K562 (cell line): ENCODE data around the gene EDDM3A. TPM values are rescaled to one million over a fixed set of nuclear protein-coding genes. Genes with fewer than 3 reads are reported as not detected.

Experiments
- ATAC-seq: fragments of 200-7000 bp; cut with Tn5 transposase; 3 replicates; pipeline ENCODE4 v1.9.1; 2020; ENCODE audit warnings: moderate library complexity
- BruUV-seq: library from RNA; stranded (reverse); fragments of 400-500 nt; replicated peaks from 2 replicates; lab custom pipeline; 2021; lab: Mats Ljungman, UMichigan
- CTCF ChIA-PET: fragments of 300-600 bp; formaldehyde crosslinking; extraction: SDS; loops from one replicate; lab custom pipeline; 2021; ENCODE audit warnings: low intra/inter-chr PET ratio; lab: Yijun Ruan, JAX
- POLR2A ChIA-PET: fragments of 300-600, 350-650 bp; sonication (Branson Sonifier 250); formaldehyde crosslinking; extraction: SDS; loops from one replicate; lab custom pipeline; 2021; ENCODE audit warnings: antibody characterized with exemption, inconsistent platforms; lab: Yijun Ruan, JAX
- DNase-seq, 4 experiments: peaks; one replicate each; pipeline versions ENCODE4 v3.0.0 to v3.0.0-alpha.2; 2011 to 2018; ENCODE audit warnings: low spot score in 3 of 4, mixed read lengths in 3 of 4; ENCODE audit errors: extremely low read depth in 1 of 4
- FAIRE-seq: peaks from 2 replicates; lab custom pipeline; 2011; peaks lifted over from hg19 to GRCh38; lab: Jason Lieb, UNC
- H2AFZ ChIP-seq: 2 replicates; pipeline ENCODE4 v1.6.0; 2011; ENCODE audit warnings: low read depth, low read length, control low read depth, inconsistent platforms
- H3K27ac ChIP-seq: fragments of 200-600 bp; 3 replicates; pipeline ENCODE4 v1.8.0; 2011; ENCODE audit warnings: low read depth, mild to moderate bottlenecking, control low read depth, inconsistent platforms, low read length, moderate library complexity, mixed read lengths; ENCODE audit errors: extremely low read depth
- H3K27me3 ChIP-seq, 2 experiments: fragments of 300-600 bp in 1 of 2; 2 replicates in 1 of 2; 3 replicates in 1 of 2; pipeline versions ENCODE4 v1.6.0 to v1.8.0; 2011; ENCODE audit warnings: inconsistent platforms in 2 of 2, low read length in 2 of 2, mild to moderate bottlenecking in 1 of 2, mixed read lengths in 1 of 2, moderate library complexity in 1 of 2; ENCODE audit not compliant: control insufficient read depth in 2 of 2, insufficient read depth in 2 of 2
- H3K36me3 ChIP-seq: fragments of 300-600 bp; 3 replicates; pipeline ENCODE4 v1.8.0; 2011; ENCODE audit warnings: mild to moderate bottlenecking, low read length, inconsistent platforms; ENCODE audit not compliant: control insufficient read depth, insufficient read depth
- H3K4me1 ChIP-seq, 2 experiments: fragments of 200-600 bp in 1 of 2; replicated peaks in 1 of 2; 2 replicates in 1 of 2; 3 replicates in 1 of 2; pipeline versions ENCODE4 v1.5.1 to v1.8.0; 2011; ENCODE audit warnings: inconsistent platforms in 2 of 2, low read length in 2 of 2, mild to moderate bottlenecking in 1 of 2, mixed read lengths in 1 of 2, moderate library complexity in 1 of 2; ENCODE audit not compliant: control insufficient read depth in 2 of 2, insufficient read depth in 2 of 2
- H3K4me2 ChIP-seq: 2 replicates; pipeline ENCODE4 v1.6.1; 2011; ENCODE audit warnings: low read length, control low read depth, inconsistent platforms, mixed read lengths; ENCODE audit not compliant: insufficient read depth
- H3K4me3 ChIP-seq: fragments of 200-600 bp; sonication (generic), shearing (Covaris generic); 2 replicates; pipeline ENCODE4 v1.5.1; 2016; ENCODE audit warnings: control low read depth, inconsistent platforms
- H3K79me2 ChIP-seq: fragments of 200-600 bp; 3 replicates; pipeline ENCODE4 v1.8.0; 2011; ENCODE audit warnings: low read length, inconsistent platforms; ENCODE audit not compliant: control insufficient read depth, insufficient read depth
- H3K9ac ChIP-seq, 2 experiments: 2 replicates each; pipeline versions ENCODE4 v1.6.0 to v1.6.1; 2011; ENCODE audit warnings: low read depth in 2 of 2, low read length in 2 of 2, control low read depth in 1 of 2, inconsistent platforms in 1 of 2, mild to moderate bottlenecking in 1 of 2, mixed read lengths in 1 of 2; ENCODE audit not compliant: insufficient read depth in 1 of 2
- H3K9me1 ChIP-seq: one replicate; pipeline ENCODE4 v1.6.0; 2011; ENCODE audit warnings: inconsistent platforms, mild to moderate bottlenecking, low read length, moderate library complexity; ENCODE audit not compliant: control insufficient read depth, insufficient read depth
- H3K9me3 ChIP-seq: replicated peaks from 2 replicates; pipeline ENCODE4 v1.5.1; 2011; ENCODE audit warnings: low read depth, low read length, inconsistent platforms; ENCODE audit not compliant: control insufficient read depth, insufficient read depth
- H4K20me1 ChIP-seq: replicated peaks from 2 replicates; pipeline ENCODE4 v1.6.1; 2011; ENCODE audit warnings: low read length, inconsistent platforms, mixed read lengths; ENCODE audit not compliant: control insufficient read depth, insufficient read depth
- COPS2 ChIP-seq: fragments of 450-650 bp; conservative IDR thresholded peaks from 2 replicates; pipeline ENCODE4 v1.6.1; 2016; ENCODE audit warnings: mild to moderate bottlenecking, moderate library complexity
- KAT2B ChIP-seq: IDR thresholded peaks from one replicate; pipeline ENCODE4 v1.6.1; 2012; ENCODE audit warnings: low read depth, mild to moderate bottlenecking, control low read depth, inconsistent platforms, low read length, moderate library complexity
- MBD2 ChIP-seq: sonication (generic); IDR thresholded peaks from 2 replicates; pipeline ENCODE4 v1.6.1; 2016; ENCODE audit warnings: low read depth, borderline replicate concordance
- ZNF253 ChIP-seq: fragments of 250-450 bp; sonication (Bioruptor Pico); conservative IDR thresholded peaks from 2 replicates; pipeline ENCODE4 v1.6.1; 2021; ENCODE audit warnings: mild to moderate bottlenecking
- ZNF561 ChIP-seq: fragments of 450-650 bp; formaldehyde crosslinking; conservative IDR thresholded peaks from 2 replicates; pipeline ENCODE4 v1.4.0; 2020; ENCODE audit warnings: mild to moderate bottlenecking, moderate library complexity
- WGBS: fragments of 100-300 bp; shearing (Covaris generic); methylation state at CpG from one replicate; pipeline ENCODE4 v1.1.6; 2016; ENCODE audit warnings: low coverage, mixed read lengths; ENCODE audit not compliant: insufficient coverage; ENCODE audit errors: missing lambda C conversion rate; 5-methylcytosine and 5-hydroxymethylcytosine counted together
- in situ Hi-C: fragments of 300-500 bp; cut with MboI; formaldehyde crosslinking; loops from 4 replicates; pipeline ENCODE4 v1.15.0; 2018; ENCODE audit warnings: inconsistent platforms, mixed read lengths
- intact Hi-C: fragments of 100-400 bp; cut with micrococcal nuclease; formaldehyde crosslinking; loops from 2 replicates; pipeline ENCODE4 v1.14.2; 2022
- polyA plus RNA-seq, 8 experiments: library from polyadenylated mRNA; depleted of rRNA in 4 of 8; stranded (reverse) in 5 of 8; unstranded in 3 of 8; fragments of >200 nt; fragmentation: Nextera tagmentation in 2 of 8; fragmentation: Illumina TruSeq in 1 of 8; extraction: Ambion mirVana in 2 of 8; extraction: Trizol in 1 of 8; gene quantifications; 2 replicates each; pipeline versions ENCODE4 v1.2.1 to v1.2.3, GENCODE V29; 2011 to 2014; ENCODE audit warnings: inconsistent platforms in 1 of 8, missing spikeins in 1 of 8
- total RNA-seq, 7 experiments: library from RNA; depleted of rRNA in 6 of 7; stranded (reverse); fragments of >200 nt in 6 of 7; fragmentation: Illumina TruSeq in 2 of 7; extraction: Trizol in 2 of 7; gene quantifications; 2 replicates each; pipeline versions ENCODE4 v1.2.1 to v1.2.3, GENCODE V29; 2011 to 2021; ENCODE audit warnings: low replicate concordance in 1 of 7
- TF ChIP-seq, protein P1 (sequence below): fragments of 250-450 bp; sonication (Bioruptor Pico); IDR thresholded peaks from 2 replicates; pipeline ENCODE4 v1.5.0; 2022; ENCODE audit warnings: mild to moderate bottlenecking
- TF ChIP-seq, protein P2 (sequence below), 3 experiments: fragments of 200-800 bp in 1 of 3; fragments of 250-450 bp in 1 of 3; fragments of 450-650 bp in 1 of 3; sonication (Bioruptor Pico) in 1 of 3; sonication (Bioruptor generic) in 1 of 3; formaldehyde crosslinking in 1 of 3; IDR thresholded peaks; 2 replicates each; pipeline versions ENCODE4 v1.6.1 to v1.8.0; 2016 to 2022; ENCODE audit warnings: mild to moderate bottlenecking in 2 of 3, missing genetic modification characterization in 2 of 3, missing compliant biosample characterization in 1 of 3, moderate library complexity in 1 of 3
- TF ChIP-seq, protein P3 (sequence below), 2 experiments: fragments of 450-650 bp in 1 of 2; sonication (generic) in 1 of 2; formaldehyde crosslinking in 1 of 2; IDR thresholded peaks in 1 of 2; conservative IDR thresholded peaks in 1 of 2; 2 replicates each; pipeline versions ENCODE4 v1.6.1 to v1.8.1; 2016 to 2023; ENCODE audit warnings: mild to moderate bottlenecking in 2 of 2, moderate library complexity in 2 of 2, inconsistent platforms in 1 of 2, missing genetic modification reagents in 1 of 2
- TF ChIP-seq, protein P4 (sequence below): fragments of 200-800 bp; sonication (Bioruptor generic); IDR thresholded peaks from 2 replicates; pipeline ENCODE4 v1.6.1; 2016; ENCODE audit warnings: missing genetic modification characterization, missing compliant biosample characterization

The EDDM3A gene
- total and polyA plus RNA-seq, 9 of the 15 experiments (the other 6 are each of a cell fraction or from before 2014, with no cell fraction given) = not detected

DNA sequence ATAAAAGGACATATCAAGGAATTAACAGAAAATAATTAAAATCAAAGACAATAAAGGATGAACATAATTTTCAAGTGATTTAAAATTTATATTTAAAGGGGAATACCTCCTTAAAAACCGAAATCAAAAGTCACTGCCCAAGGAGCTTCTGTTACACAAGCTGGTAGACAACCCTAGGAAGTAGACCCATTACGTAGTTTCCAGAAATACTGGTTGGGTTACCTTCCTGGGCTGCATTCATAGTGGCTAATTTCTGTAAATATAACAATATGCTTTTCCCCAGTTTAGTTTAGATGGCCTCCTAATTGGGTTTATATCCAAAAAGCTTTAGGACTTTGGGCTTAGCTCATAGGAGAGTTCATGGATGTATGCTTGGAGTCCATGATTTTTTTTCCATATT lies 2.1 kb upstream of the EDDM3A start:
- H3K36me3 ChIP-seq = no peaks in the 10 kb centered on the region
- H3K27ac ChIP-seq = no peak overlapping the region
- H2AFZ ChIP-seq = no peak overlapping the region
- H3K27me3 ChIP-seq = peaks cover 2 to 6% of the 10 kb centered on the region in 2 experiments; a peak in 2 of 5 replicates
- H3K4me1 ChIP-seq = no peaks in the 10 kb centered on the region
- H3K4me3 ChIP-seq = no peak overlapping the region
- ChIA-PET POLR2A (no interaction called here), CTCF (no interaction called here)
- FAIRE-seq = no peak
- H3K79me2 ChIP-seq = no peaks in the 10 kb centered on the region
- 7% methylated on average over 2 of the region's 2 CpGs for WGBS
- no peak overlapping the region for H3K9ac ChIP-seq
- no peak overlapping the region for H3K4me2 ChIP-seq
- no peak for DNase-seq
- no peak for ATAC-seq
- no TSS peak for BruUV-seq
- in situ Hi-C loops = no loop called here
- intact Hi-C loops = no loop called here
- H3K9me1 ChIP-seq = no peaks in the 10 kb centered on the region
- H4K20me1 ChIP-seq = no peaks in the 10 kb centered on the region
- no peaks in the 10 kb centered on the region for H3K9me3 ChIP-seq
- TF ChIP-seq COPS2 = no peak
- no peak for TF ChIP-seq KAT2B
- TF ChIP-seq, protein P1, sequence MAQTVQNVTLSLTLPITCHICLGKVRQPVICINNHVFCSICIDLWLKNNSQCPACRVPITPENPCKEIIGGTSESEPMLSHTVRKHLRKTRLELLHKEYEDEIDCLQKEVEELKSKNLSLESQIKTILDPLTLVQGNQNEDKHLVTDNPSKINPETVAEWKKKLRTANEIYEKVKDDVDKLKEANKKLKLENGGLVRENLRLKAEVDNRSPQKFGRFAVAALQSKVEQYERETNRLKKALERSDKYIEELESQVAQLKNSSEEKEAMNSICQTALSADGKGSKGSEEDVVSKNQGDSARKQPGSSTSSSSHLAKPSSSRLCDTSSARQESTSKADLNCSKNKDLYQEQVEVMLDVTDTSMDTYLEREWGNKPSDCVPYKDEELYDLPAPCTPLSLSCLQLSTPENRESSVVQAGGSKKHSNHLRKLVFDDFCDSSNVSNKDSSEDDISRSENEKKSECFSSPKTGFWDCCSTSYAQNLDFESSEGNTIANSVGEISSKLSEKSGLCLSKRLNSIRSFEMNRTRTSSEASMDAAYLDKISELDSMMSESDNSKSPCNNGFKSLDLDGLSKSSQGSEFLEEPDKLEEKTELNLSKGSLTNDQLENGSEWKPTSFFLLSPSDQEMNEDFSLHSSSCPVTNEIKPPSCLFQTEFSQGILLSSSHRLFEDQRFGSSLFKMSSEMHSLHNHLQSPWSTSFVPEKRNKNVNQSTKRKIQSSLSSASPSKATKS = no peak
- TF ChIP-seq MBD2 = no peak
- no peak for TF ChIP-seq ZNF253 (CRISPR knock-in tag)
- TF ChIP-seq, protein P2, sequence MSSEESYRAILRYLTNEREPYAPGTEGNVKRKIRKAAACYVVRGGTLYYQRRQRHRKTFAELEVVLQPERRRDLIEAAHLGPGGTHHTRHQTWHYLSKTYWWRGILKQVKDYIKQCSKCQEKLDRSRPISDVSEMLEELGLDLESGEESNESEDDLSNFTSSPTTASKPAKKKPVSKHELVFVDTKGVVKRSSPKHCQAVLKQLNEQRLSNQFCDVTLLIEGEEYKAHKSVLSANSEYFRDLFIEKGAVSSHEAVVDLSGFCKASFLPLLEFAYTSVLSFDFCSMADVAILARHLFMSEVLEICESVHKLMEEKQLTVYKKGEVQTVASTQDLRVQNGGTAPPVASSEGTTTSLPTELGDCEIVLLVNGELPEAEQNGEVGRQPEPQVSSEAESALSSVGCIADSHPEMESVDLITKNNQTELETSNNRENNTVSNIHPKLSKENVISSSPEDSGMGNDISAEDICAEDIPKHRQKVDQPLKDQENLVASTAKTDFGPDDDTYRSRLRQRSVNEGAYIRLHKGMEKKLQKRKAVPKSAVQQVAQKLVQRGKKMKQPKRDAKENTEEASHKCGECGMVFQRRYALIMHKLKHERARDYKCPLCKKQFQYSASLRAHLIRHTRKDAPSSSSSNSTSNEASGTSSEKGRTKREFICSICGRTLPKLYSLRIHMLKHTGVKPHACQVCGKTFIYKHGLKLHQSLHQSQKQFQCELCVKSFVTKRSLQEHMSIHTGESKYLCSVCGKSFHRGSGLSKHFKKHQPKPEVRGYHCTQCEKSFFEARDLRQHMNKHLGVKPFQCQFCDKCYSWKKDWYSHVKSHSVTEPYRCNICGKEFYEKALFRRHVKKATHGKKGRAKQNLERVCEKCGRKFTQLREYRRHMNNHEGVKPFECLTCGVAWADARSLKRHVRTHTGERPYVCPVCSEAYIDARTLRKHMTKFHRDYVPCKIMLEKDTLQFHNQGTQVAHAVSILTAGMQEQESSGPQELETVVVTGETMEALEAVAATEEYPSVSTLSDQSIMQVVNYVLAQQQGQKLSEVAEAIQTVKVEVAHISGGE (CRISPR knock-in tag; IDR thresholded peaks at IDR 0.05) = no peak
- TF ChIP-seq, protein P3, sequence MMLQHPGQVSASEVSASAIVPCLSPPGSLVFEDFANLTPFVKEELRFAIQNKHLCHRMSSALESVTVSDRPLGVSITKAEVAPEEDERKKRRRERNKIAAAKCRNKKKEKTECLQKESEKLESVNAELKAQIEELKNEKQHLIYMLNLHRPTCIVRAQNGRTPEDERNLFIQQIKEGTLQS (IDR thresholded peaks at IDR 0.05) = no peak
- TF ChIP-seq, protein P3 (CRISPR knock-in tag; conservative IDR thresholded peaks at IDR 0.05) = no peak
- TF ChIP-seq, protein P4, sequence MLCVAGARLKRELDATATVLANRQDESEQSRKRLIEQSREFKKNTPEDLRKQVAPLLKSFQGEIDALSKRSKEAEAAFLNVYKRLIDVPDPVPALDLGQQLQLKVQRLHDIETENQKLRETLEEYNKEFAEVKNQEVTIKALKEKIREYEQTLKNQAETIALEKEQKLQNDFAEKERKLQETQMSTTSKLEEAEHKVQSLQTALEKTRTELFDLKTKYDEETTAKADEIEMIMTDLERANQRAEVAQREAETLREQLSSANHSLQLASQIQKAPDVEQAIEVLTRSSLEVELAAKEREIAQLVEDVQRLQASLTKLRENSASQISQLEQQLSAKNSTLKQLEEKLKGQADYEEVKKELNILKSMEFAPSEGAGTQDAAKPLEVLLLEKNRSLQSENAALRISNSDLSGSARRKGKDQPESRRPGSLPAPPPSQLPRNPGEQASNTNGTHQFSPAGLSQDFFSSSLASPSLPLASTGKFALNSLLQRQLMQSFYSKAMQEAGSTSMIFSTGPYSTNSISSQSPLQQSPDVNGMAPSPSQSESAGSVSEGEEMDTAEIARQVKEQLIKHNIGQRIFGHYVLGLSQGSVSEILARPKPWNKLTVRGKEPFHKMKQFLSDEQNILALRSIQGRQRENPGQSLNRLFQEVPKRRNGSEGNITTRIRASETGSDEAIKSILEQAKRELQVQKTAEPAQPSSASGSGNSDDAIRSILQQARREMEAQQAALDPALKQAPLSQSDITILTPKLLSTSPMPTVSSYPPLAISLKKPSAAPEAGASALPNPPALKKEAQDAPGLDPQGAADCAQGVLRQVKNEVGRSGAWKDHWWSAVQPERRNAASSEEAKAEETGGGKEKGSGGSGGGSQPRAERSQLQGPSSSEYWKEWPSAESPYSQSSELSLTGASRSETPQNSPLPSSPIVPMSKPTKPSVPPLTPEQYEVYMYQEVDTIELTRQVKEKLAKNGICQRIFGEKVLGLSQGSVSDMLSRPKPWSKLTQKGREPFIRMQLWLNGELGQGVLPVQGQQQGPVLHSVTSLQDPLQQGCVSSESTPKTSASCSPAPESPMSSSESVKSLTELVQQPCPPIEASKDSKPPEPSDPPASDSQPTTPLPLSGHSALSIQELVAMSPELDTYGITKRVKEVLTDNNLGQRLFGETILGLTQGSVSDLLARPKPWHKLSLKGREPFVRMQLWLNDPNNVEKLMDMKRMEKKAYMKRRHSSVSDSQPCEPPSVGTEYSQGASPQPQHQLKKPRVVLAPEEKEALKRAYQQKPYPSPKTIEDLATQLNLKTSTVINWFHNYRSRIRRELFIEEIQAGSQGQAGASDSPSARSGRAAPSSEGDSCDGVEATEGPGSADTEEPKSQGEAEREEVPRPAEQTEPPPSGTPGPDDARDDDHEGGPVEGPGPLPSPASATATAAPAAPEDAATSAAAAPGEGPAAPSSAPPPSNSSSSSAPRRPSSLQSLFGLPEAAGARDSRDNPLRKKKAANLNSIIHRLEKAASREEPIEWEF (CRISPR knock-in tag) = no peak
- no peak for TF ChIP-seq ZNF561 (CRISPR knock-in tag)
